ENCODE results near the gene SRF. TPM values are rescaled to one million over a fixed set of nuclear protein-coding genes. Genes with fewer than 3 reads are reported as not detected.
A peak's percentile ranks its signal among the peaks of the same experiment; 100 is the strongest.
"Not testable (repeated sequence)": the region's sequence is repeated elsewhere in the genome, so short reads cannot be mapped to it uniquely, and the experiment has no call there.

Gene SRF
- total RNA-seq, result 10 to 100 TPM; 45.8 to 45.9 TPM

DNA sequence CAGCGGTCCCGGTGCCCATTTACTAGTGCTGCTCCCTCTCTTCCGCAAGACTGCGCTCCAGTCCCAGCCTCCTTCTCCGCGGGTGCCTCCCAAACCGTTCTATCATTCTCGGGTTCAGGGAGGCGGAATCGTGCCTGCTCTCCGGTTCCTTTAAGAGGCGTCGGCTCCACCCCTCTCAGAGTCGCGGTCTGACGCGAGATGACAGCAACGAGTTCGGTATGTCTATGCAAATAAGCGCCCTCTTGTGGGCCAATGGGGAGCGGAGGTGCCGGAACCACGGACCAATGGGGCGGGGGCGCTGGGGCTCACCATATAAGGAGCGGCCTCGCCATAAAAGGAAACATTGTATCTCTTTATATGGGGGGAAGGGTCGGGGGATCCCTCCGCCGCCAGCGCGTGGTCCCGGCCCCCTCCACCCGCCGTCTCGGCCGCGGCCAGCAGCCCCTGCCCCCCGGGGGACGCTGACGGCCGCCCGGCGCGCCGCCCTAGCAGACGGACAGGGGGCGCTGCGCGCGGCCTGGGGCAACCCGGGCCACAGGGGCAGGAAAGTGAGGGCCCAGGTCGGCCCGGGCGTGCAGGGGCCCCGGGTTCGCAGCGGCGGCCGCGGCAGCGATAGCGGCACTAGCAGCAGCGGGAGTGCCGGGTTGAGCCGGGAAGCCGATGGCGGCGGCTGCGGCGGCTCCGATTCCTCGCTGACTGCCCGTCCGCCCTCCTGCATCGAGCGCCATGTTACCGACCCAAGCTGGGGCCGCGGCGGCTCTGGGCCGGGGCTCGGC, at the start of gene SRF:
Gene SRF, plus strand, starts transcription at position 339 of the 776 bp plus-strand sequence. Its CDS starts 388 bp downstream, at position 727.
- ChIA-PET POLR2A (interaction anchor here (0.7 to 5.7 kb wide), 11 partner anchors 8 to 1099 kb away, joined by 3 to 51 read pairs (median 4); partner anchors contain the start of genes CUL9, GTPBP2, KLC4 and MRPL2), CTCF (interaction anchor here (0.7 to 1.5 kb wide), 4 partner anchors 10 to 257 kb away, joined by 3 to 5 read pairs (median 4); partner anchors contain the start of genes CUL9, KLC4 and MRPL2)
- DNase-seq, result peak; percentile 100
- Mint-ChIP-seq H3K4me1 (peaks cover 45% of the 10 kb centered on the region), H3K36me3 (ENCODE audit: low read depth) (peaks cover 37% of the 10 kb centered on the region), H3K27me3 (no peaks in the 10 kb centered on the region), H3K9me3 (no peaks in the 10 kb centered on the region), H3K27ac (peak within 1 kb of the TSS; percentile 88), H3K4me3 (peak within 1 kb of the TSS; percentile 95)

DNA sequence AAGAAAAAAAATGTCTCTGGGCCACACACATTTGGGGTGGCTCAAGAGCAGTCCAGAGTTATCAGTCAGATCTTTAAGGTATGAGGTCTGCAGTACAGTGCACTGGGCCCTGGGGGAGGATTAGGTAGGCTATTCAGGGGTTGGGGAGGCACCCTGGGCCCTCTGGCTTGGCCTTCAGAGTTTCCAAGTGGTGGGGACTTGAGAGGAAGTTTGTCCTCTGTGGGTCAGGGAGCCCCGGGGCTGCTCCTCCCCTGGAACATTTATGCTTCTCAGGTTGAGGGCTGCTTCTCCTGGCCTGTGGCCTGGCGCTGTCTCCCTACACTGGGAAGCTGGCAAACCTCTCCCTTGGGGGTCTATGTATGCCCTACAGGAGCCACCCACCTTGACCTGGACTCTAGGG, 48.9 kb upstream of the SRF start:
- H3K4me1 Mint-ChIP-seq, result no peaks in the 10 kb centered on the region
- H3K27me3 Mint-ChIP-seq, result no peaks in the 10 kb centered on the region
- ChIA-PET CTCF (no interaction called here), POLR2A (no interaction called here)
- H3K27ac Mint-ChIP-seq, result no peak overlapping the region
- no peaks in the 10 kb centered on the region for H3K36me3 Mint-ChIP-seq (ENCODE audit: low read depth)
- no peak overlapping the region for H3K4me3 Mint-ChIP-seq
- DNase-seq, result no peak
- H3K9me3 Mint-ChIP-seq, result no peaks in the 10 kb centered on the region

DNA sequence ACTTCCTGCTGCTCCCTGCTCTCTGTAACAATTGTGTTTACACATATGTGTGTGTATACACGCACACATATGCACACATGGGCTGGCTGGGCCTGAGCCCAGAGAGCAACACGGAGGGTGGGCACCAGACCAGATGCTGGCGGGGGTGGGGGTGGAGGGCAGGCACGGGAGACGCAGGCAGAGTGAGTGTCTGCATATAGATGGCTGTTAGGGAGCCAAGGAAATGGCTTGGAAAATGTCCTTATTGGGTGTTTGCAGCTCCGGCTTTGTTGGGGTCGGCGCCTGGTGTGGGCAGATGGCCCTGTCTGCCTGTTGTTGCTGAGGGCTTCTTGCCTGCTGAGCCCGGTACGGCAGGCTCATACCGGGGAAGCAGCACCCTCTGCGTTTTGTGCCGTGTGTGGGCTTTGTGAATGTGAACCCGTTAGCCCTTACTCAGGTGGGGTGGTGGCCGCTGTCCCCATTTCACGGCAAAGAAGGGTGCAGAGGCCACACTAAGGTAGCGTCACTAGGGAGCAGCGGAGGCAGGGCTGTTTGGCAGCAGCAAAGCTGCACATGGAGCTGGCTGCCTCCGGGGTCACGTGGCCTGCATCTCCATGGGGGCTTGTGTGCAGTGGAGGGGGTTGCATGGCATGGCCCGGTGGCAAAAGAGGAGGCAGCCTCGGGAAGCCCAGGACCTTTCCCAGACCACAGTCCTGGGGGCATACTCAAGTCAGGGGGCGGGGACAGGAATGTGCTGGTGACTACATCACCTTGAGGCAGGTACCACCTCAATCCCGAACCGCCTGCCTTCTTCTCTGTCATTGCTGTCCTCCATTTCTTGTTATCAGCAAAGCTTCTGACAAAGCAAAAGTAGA, 47.4 kb upstream of the SRF start:
- no peak for DNase-seq
- Mint-ChIP-seq H3K4me1 (no peaks in the 10 kb centered on the region), H3K27ac (no peak overlapping the region), H3K27me3 (no peaks in the 10 kb centered on the region), H3K36me3 (ENCODE audit: low read depth) (no peaks in the 10 kb centered on the region), H3K9me3 (no peaks in the 10 kb centered on the region), H3K4me3 (no peak overlapping the region)
- POLR2A ChIA-PET, result no interaction called here
- CTCF ChIA-PET, result interaction anchor here (0.5 to 2.7 kb wide), 3 partner anchors 20 to 223 kb away, joined by 3 to 8 read pairs (median 3); no protein-coding TSS in a partner anchor

DNA sequence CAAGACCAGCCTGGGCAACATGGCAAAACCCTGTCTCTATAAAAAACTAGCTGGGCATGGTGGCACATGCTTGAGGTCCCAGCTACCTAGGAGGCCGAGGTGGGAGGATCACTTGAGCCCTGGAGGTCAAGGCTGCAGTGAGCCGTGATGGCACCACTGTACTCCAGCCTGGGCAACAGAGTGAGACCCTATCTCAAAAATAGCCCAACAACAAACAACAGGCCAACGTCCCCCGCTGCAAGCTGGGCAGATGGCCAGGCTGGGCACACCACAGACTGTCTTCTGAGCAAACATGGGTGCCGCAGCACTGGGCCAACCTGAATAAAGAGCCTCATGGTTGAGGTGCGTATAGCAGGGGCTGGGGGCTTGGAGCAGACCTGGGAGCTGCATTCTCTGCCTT, 46.6 kb upstream of the SRF start:
- Mint-ChIP-seq H3K36me3 (ENCODE audit: low read depth) (no peaks in the 10 kb centered on the region), H3K9me3 (no peaks in the 10 kb centered on the region), H3K27me3 (no peaks in the 10 kb centered on the region), H3K27ac (no peak overlapping the region), H3K4me3 (no peak overlapping the region), H3K4me1 (no peaks in the 10 kb centered on the region)
- no peak for DNase-seq
- POLR2A ChIA-PET, result no interaction called here
- CTCF ChIA-PET, result interaction anchor here (1.3 to 2.7 kb wide), 2 partner anchors 19 to 224 kb away, joined by 3 to 8 read pairs; no protein-coding TSS in a partner anchor

DNA sequence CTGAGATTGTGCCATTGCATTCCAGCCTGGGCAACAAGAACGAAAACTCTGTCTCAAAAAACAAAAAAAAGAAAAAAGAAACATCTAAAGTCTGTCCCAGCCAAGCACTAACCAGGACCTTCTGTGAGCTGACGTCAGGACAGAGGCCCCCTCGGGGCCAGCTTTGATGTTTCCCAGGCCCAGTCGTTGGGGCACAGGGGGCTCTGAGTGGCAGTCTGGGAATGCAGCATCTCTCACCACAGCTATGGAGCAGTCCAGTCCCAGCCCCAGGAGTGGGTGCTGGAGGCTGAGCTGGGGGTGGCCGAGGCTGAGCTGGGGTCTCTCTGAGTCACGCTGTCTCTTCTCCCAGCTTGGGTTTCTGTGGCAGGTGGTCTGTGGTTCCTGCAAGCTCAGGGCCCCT, 46.0 kb upstream of the SRF start:
- ChIA-PET CTCF (interaction anchor here (1.3 to 2.7 kb wide), 2 partner anchors 18 to 224 kb away, joined by 3 to 8 read pairs; no protein-coding TSS in a partner anchor), POLR2A (no interaction called here)
- Mint-ChIP-seq H3K4me3 (no peak overlapping the region), H3K36me3 (ENCODE audit: low read depth) (no peaks in the 10 kb centered on the region), H3K27ac (no peak overlapping the region), H3K27me3 (no peaks in the 10 kb centered on the region), H3K4me1 (no peaks in the 10 kb centered on the region), H3K9me3 (no peaks in the 10 kb centered on the region)
- no peak for DNase-seq

DNA sequence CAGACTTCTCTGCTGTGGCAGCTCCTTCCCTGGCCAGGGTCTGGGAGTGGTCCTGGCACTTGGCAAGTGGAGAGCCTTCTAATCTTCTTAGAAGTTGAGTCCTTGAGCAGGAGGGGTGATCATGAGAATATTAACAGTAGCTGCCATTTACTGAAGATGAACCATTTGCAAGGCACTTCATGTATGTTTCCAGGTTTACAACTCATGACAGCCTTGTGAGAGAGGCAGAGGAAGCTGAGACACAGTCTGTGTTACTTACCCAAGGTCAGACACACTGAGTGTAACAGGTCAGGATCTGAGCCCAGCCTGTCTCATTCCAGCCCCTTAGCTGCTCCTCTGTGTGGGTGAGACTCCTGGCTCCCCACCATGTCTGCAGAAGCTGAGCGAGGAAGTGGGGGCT, 45.5 kb upstream of the SRF start:
- no peak overlapping the region for H3K27ac Mint-ChIP-seq
- H3K4me3 Mint-ChIP-seq, result no peak overlapping the region
- no peaks in the 10 kb centered on the region for H3K27me3 Mint-ChIP-seq
- H3K4me1 Mint-ChIP-seq, result no peaks in the 10 kb centered on the region
- DNase-seq, result no peak
- no peaks in the 10 kb centered on the region for H3K9me3 Mint-ChIP-seq
- H3K36me3 Mint-ChIP-seq (ENCODE audit: low read depth), result no peaks in the 10 kb centered on the region
- ChIA-PET CTCF (interaction anchor here (2.7 kb wide), 1 partner anchor 18 kb away, joined by 8 read pairs; no protein-coding TSS in a partner anchor), POLR2A (no interaction called here)

DNA sequence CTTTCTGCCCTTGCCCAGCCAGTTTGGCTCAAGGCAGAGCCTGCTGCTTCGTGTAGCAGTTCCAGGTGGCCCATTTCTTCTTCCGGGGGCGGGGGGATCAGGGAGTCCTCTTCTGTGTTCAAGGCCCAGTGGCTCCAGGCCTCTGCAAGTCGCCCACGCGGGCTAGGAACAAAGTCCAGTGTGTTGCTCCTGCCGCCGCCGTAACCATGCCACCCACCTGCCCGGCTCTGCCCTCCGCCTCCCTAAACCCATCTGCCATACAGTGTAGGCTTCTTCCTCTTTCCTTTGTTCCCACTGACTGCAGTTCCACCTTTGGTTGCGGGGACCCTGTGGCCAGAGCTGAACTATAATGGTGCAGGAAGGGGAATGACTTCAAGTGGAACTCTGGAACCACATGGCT, 43.9 kb upstream of the SRF start:
- Mint-ChIP-seq H3K27ac (no peak overlapping the region), H3K9me3 (no peaks in the 10 kb centered on the region), H3K27me3 (no peaks in the 10 kb centered on the region), H3K36me3 (ENCODE audit: low read depth) (no peaks in the 10 kb centered on the region), H3K4me3 (no peak overlapping the region), H3K4me1 (no peaks in the 10 kb centered on the region)
- no peak for DNase-seq
- ChIA-PET POLR2A (no interaction called here), CTCF (no interaction called here)

DNA sequence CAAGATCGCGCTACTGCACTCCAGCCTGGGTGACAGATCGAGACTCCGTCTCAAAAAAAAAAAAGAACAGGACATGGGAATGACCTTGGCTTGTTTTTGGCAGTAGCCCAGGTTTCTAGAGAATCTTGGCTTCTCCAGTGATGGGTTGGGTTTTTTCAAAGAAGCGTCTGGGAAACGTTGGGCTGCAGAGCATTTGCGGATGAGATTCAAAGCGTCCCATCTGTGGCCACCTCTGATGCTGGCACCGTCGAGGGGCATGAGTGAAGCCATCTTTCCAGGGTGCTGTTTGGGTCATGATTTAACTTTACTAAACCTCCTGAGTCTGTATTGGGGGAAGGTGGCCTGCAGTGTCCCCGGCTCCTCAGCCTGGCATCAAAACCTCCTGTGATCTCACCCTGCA, 43.2 kb upstream of the SRF start:
- H3K36me3 Mint-ChIP-seq (ENCODE audit: low read depth), result no peaks in the 10 kb centered on the region
- H3K4me1 Mint-ChIP-seq, result no peaks in the 10 kb centered on the region
- no peaks in the 10 kb centered on the region for H3K9me3 Mint-ChIP-seq
- no peaks in the 10 kb centered on the region for H3K27me3 Mint-ChIP-seq
- H3K27ac Mint-ChIP-seq, result no peak overlapping the region
- CTCF ChIA-PET, result no interaction called here
- no peak for DNase-seq
- H3K4me3 Mint-ChIP-seq, result no peak overlapping the region
- POLR2A ChIA-PET, result no interaction called here

DNA sequence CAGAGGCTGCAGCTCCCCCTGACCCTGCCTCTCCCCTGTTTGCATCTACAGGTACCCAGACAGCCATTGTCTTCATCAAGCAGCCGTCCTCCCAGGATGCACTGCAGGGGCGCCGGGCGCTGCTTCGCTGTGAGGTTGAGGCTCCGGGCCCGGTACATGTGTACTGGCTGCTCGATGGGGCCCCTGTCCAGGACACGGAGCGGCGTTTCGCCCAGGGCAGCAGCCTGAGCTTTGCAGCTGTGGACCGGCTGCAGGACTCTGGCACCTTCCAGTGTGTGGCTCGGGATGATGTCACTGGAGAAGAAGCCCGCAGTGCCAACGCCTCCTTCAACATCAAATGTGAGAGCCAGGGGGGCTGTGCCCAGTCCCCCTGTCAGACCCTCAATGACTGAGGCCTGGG, 42.1 kb upstream of the SRF start:
- H3K4me1 Mint-ChIP-seq, result no peaks in the 10 kb centered on the region
- H3K36me3 Mint-ChIP-seq (ENCODE audit: low read depth), result no peaks in the 10 kb centered on the region
- no peaks in the 10 kb centered on the region for H3K9me3 Mint-ChIP-seq
- H3K4me3 Mint-ChIP-seq, result no peak overlapping the region
- POLR2A ChIA-PET, result no interaction called here
- H3K27ac Mint-ChIP-seq, result no peak overlapping the region
- CTCF ChIA-PET, result interaction anchor here (0.9 kb wide), 1 partner anchor 14 kb away, joined by 4 read pairs; no protein-coding TSS in a partner anchor
- no peak for DNase-seq
- H3K27me3 Mint-ChIP-seq, result no peaks in the 10 kb centered on the region

DNA sequence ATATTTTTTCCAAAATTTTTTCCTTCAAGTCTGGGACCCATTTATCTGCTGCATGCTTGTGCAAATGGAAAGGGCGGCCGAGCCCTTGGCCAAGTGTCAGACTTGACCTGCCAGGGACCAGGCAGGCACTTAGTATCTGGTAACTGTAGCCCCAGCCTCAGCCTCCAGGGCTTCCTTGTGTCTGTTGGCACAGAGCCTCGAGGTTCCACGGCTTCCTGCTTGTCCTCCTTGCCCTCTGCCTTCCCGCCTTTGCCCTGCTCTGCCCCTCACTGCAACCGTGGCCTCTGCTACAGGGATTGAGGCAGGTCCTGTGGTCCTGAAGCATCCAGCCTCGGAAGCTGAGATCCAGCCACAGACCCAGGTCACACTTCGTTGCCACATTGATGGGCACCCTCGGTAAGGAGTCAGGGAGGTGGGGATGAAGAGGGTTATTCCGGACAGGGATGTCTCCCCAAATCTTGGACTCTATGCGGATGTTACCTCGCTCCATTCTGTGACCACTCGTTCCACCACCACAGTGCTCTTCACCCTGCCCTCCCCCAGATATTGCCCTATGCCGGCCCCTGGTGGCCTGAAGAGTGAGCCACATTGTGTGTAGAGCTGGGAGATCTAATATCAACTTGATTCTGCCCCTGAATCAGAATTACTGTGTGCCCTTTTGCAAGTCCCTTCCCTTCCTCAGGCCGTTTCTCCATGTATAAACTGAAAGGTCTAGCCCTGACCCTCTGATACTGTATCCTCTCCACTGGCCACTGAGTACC, 41.5 kb upstream of the SRF start:
- H3K36me3 Mint-ChIP-seq (ENCODE audit: low read depth), result no peaks in the 10 kb centered on the region
- no peak overlapping the region for H3K27ac Mint-ChIP-seq
- no peaks in the 10 kb centered on the region for H3K9me3 Mint-ChIP-seq
- no peaks in the 10 kb centered on the region for H3K4me1 Mint-ChIP-seq
- no peak overlapping the region for H3K4me3 Mint-ChIP-seq
- H3K27me3 Mint-ChIP-seq, result no peaks in the 10 kb centered on the region
- POLR2A ChIA-PET, result no interaction called here
- CTCF ChIA-PET, result interaction anchor here (0.6 kb wide), 1 partner anchor 524 kb away, joined by 3 read pairs; no protein-coding TSS in a partner anchor
- DNase-seq, result peak; percentile 20

DNA sequence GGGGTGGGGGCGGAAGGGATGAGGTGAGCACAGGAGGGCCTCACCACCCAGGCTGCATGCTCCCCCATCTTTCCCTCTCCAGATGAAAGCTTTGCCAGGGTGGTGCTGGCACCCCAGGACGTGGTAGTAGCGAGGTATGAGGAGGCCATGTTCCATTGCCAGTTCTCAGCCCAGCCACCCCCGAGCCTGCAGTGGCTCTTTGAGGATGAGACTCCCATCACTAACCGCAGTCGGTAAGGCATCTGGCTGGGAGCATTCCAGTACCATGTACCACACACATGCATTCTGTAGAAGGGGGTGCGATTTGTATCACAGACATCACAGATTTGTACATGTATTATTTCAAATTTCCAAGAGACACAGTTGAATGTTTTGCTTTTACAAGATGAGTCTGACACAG, 40.6 kb upstream of the SRF start:
- no peak overlapping the region for H3K27ac Mint-ChIP-seq
- CTCF ChIA-PET, result no interaction called here

DNA sequence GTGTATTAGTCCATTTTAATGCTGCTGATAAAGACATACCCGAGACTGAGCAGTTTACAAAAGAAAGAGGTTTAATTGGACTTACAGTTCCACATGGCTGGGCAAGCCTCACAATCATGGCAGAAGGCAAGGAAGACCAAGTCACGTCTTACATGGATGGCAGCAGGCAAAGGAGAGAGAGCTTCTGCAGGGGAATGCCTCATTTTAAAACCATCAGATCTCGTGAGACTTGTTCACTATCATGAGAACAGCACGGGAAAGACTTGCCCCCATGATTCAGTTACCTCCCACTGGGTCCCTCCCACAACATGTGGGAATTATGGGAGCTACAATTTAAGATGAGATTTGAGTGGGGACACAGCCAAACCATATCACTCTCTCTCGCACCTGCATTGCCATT, 39.7 kb upstream of the SRF start:
- H3K27me3 Mint-ChIP-seq; DNase-seq; H3K36me3 Mint-ChIP-seq (ENCODE audit: low read depth); H3K4me1 Mint-ChIP-seq; CTCF ChIA-PET; H3K27ac Mint-ChIP-seq; POLR2A ChIA-PET; H3K4me3 Mint-ChIP-seq; H3K9me3 Mint-ChIP-seq: not testable (repeated sequence)

More for the DNA sequence above, 40.6 kb upstream of the SRF start:
- POLR2A ChIA-PET, result no interaction called here
- Mint-ChIP-seq H3K9me3 (no peaks in the 10 kb centered on the region), H3K27me3 (no peaks in the 10 kb centered on the region), H3K4me1 (no peaks in the 10 kb centered on the region), H3K4me3 (no peak overlapping the region), H3K36me3 (ENCODE audit: low read depth) (no peaks in the 10 kb centered on the region)
- no peak for DNase-seq

DNA sequence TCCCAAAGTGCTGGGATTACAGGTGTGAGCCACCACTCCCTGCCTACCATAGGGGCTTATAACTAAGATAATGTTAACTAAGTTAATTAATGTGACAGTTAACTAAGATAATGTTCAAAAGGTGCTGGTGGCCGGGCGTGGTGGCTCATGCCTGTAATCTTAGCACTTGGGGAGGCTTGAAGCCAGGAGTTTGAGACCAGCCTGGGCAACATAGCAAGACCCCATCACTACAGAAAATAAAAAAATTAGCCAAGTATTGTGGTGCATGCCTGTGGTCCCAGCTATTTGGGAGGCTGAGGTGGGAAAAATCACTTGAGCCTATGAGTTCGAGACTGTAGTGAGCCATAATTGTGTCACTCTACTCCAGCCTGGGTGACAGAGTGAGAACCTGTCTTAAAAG, 32.8 kb upstream of the SRF start:
- Mint-ChIP-seq H3K4me3 (no peak overlapping the region), H3K27ac (no peak overlapping the region), H3K9me3 (no peaks in the 10 kb centered on the region), H3K27me3 (no peaks in the 10 kb centered on the region), H3K36me3 (ENCODE audit: low read depth) (no peaks in the 10 kb centered on the region), H3K4me1 (peaks cover under 1% of the 10 kb centered on the region)
- no peak for DNase-seq
- POLR2A ChIA-PET, result no interaction called here
- CTCF ChIA-PET, result no interaction called here
